ENCODE results near the gene TMEM203.

The TMEM203 gene

DNA sequence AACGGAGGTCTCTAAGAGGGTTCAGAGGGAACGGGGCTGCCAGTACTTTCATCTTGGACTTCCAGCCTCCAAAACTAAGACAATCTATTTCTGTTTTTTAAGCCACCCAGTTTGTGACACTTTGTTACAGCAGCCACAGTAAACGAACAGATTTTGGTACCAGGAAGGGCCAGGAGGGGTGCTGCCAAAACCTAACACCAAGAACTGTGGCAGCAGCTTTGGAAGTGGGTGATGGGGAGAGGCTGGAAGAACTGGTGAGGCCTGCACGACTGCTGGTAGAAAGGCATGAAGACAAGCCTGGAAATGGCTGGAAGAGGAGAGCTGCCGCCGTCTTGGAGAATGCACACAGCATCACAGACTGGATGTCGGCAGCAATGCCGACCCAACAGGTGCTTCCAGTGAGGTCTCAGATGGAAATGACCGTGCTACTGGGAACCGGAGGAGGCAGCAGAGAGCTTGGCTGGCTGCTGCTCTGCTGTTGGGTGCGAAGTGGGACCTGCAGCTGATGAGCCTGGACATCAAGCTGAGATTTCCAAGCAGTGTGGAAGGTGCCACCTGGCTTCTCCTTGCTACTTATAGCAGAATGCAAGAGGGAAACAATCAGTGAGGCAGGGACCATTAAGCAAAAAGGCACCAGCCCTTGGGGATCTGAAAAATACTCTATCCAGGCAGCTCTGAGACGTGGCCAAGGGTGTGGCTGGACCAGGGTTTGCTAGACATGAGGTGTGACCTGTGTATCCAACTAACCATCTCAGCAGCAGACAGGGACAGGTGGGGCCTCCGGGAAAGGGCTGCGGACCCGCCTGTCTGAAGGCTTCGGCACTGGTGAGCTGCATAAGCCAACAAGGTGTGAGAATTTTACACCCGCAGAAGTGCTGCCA is 28.9 kb downstream of the TMEM203 start:
- POLR2A ChIA-PET, result no interaction called here
- peak; percentile 63 for DNase-seq (ENCODE audit: extremely low spot score)
- TF ChIP-seq, protein P1, sequence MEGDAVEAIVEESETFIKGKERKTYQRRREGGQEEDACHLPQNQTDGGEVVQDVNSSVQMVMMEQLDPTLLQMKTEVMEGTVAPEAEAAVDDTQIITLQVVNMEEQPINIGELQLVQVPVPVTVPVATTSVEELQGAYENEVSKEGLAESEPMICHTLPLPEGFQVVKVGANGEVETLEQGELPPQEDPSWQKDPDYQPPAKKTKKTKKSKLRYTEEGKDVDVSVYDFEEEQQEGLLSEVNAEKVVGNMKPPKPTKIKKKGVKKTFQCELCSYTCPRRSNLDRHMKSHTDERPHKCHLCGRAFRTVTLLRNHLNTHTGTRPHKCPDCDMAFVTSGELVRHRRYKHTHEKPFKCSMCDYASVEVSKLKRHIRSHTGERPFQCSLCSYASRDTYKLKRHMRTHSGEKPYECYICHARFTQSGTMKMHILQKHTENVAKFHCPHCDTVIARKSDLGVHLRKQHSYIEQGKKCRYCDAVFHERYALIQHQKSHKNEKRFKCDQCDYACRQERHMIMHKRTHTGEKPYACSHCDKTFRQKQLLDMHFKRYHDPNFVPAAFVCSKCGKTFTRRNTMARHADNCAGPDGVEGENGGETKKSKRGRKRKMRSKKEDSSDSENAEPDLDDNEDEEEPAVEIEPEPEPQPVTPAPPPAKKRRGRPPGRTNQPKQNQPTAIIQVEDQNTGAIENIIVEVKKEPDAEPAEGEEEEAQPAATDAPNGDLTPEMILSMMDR (IDR thresholded peaks at IDR 0.05; ENCODE audit: control extremely low read depth, extremely low read depth, low read depth, missing control alignments), result peak; percentile 43
- CTCF ChIA-PET, result interaction anchor here (0.9 to 1.7 kb wide), 10 partner anchors 9 to 56 kb away, joined by 3 to 7 read pairs (median 5); partner anchors contain the start of genes ANAPC2, RNF224 and SSNA1

GRCh38 chr9:137175345-137175961 is 30.0 kb downstream of the TMEM203 start:
- ChIA-PET CTCF (interaction anchor here (1.0 to 2.7 kb wide), 7 partner anchors 8 to 61 kb away, joined by 3 to 19 read pairs (median 4); partner anchors contain the start of genes ANAPC2, RNF224 and SSNA1), POLR2A (no interaction called here)
- DNase-seq (ENCODE audit: extremely low spot score), result no peak

DNA sequence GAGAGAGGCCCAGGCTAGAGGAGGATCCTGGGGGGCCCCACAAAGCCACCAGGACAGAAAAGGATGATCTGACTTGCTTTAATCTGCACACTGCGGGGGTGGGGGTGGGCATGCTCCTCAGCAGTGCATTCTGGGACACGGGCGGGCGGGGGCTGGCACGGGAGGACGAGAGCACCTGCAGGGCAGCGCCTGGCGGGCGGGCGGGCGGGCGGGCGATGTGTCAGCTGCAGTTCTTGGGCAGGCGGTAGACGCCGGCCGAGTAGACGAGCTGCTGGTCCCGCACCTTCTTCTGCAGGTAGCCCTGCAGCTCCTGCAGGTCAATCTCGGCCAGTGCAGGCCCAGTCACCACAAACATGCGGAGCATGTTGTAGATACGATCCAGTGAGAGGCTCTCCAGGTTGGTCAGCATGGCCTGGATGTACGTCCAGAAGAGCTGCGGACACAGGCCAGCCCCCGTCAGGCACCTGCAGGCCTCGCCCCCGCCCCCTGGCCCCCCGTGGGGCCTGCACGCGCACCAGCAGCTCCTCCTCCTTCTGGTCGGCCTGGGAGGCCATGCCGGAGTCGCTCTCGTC is 30.6 kb downstream of the TMEM203 start:
- TF ChIP-seq, protein P1 (IDR thresholded peaks at IDR 0.05; ENCODE audit: control extremely low read depth, extremely low read depth, low read depth, missing control alignments), result no peak
- ChIA-PET CTCF (interaction anchor here (1.0 to 2.7 kb wide), 6 partner anchors 8 to 62 kb away, joined by 3 to 19 read pairs (median 4); partner anchors contain the start of genes ANAPC2, RNF224 and SSNA1), POLR2A (no interaction called here)
- DNase-seq (ENCODE audit: extremely low spot score), result no peak

More at GRCh38 chr9:137175345-137175961, 30.0 kb downstream of the TMEM203 start:
- TF ChIP-seq, protein P1 (IDR thresholded peaks at IDR 0.05; ENCODE audit: control extremely low read depth, extremely low read depth, low read depth, missing control alignments), result peak; percentile 42

- CTCF ChIA-PET, result interaction anchor here (1.0 to 2.7 kb wide), 4 partner anchors 7 to 63 kb away, joined by 3 to 19 read pairs (median 4); partner anchors contain the start of genes ANAPC2 and SSNA1
- TF ChIP-seq, protein P1 (IDR thresholded peaks at IDR 0.05; ENCODE audit: control extremely low read depth, extremely low read depth, low read depth, missing control alignments), result no peak
- no peak for DNase-seq (ENCODE audit: extremely low spot score)
- POLR2A ChIA-PET, result no interaction called here
These were observed 31.4 kb downstream of the TMEM203 start for GRCh38 chr9:137173796-137174664.

DNA sequence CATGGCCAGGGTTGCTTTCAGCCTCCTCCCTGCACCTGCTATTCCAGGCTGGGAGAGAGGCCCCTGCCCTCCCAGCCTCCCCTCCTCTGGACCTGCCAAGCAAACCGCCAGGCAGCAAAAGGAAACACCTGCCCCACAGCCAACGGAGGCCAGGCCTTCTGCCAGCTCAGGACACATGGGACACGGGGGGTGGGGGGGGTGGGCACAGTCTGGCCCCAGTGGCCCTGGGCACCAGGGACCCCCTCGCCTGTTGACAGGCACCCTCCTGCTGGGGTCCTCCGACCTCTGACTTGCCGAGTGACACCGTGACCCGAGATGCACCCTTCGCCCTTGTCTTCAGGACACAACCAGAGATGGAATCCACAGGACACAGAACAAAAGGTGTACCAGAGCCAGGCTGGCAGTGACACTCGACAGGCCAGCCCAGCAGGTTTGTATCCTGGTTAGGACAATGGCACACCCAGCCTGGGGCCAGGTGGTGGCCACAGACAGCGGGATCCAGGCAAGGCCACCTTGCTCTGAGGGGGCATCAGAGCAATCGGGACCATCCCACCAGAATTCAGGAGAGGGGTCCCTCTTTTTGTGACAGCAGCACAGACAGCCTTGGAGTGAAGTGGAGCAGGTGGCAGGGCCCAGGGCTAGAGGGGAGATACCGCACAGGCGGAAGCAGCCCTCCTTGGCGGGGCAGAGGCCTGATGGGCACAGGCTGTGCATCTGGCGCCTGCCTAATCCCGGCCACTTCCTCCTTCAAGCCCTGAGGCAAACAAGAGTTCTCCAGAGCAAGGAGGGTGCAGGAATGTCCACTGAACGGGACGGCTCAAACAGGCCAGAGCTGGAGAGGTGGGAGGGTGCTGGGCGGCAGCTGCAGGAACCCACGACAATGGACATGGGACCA is 32.3 kb downstream of the TMEM203 start:
- DNase-seq (ENCODE audit: extremely low spot score), result no peak
- TF ChIP-seq, protein P1 (IDR thresholded peaks at IDR 0.05; ENCODE audit: control extremely low read depth, extremely low read depth, low read depth, missing control alignments), result no peak
- POLR2A ChIA-PET, result no interaction called here
- CTCF ChIA-PET, result interaction anchor here (1.3 to 2.7 kb wide), 2 partner anchors 15 to 22 kb away, joined by 4 to 19 read pairs; partner anchors contain the start of genes ANAPC2 and SSNA1
